ENCODE data around the gene SOX10.

The SOX10 gene

GRCh38 chr22:37989146-37990045 lies 5.0 kb upstream of the SOX10 start:
- no peak overlapping the region for H3K4me3 ChIP-seq (ENCODE audit: low read depth, low read length)
- TF ChIP-seq POLR2A (IDR thresholded peaks at IDR 0.05; ENCODE audit: extremely low read depth, insufficient read length) (no peak), MYC (IDR thresholded peaks at IDR 0.05; ENCODE audit: low read depth, low read length) (no peak), MAX (IDR thresholded peaks at IDR 0.05; ENCODE audit: low read depth, low read length) (no peak), CTCF (IDR thresholded peaks at IDR 0.05; ENCODE audit: low read depth, low read length) (no peak)
- no peak for DNase-seq (ENCODE audit: low read depth)

GRCh38 chr22:37986371-37986770 lies 2.0 kb upstream of the SOX10 start:
- no peak overlapping the region for H3K4me3 ChIP-seq (ENCODE audit: low read depth, low read length)
- TF ChIP-seq MYC (IDR thresholded peaks at IDR 0.05; ENCODE audit: low read depth, low read length) (no peak), CTCF (IDR thresholded peaks at IDR 0.05; ENCODE audit: low read depth, low read length) (no peak), POLR2A (IDR thresholded peaks at IDR 0.05; ENCODE audit: extremely low read depth, insufficient read length) (no peak), MAX (IDR thresholded peaks at IDR 0.05; ENCODE audit: low read depth, low read length) (no peak)
- no peak for DNase-seq (ENCODE audit: low read depth)

- no peak overlapping the region for H3K4me3 ChIP-seq (ENCODE audit: low read depth, low read length)
- no peak for DNase-seq (ENCODE audit: low read depth)
- TF ChIP-seq CTCF (IDR thresholded peaks at IDR 0.05; ENCODE audit: low read depth, low read length), result no peak
- no peak for TF ChIP-seq MAX (IDR thresholded peaks at IDR 0.05; ENCODE audit: low read depth, low read length)
- TF ChIP-seq MYC (IDR thresholded peaks at IDR 0.05; ENCODE audit: low read depth, low read length), result no peak
- TF ChIP-seq POLR2A (IDR thresholded peaks at IDR 0.05; ENCODE audit: extremely low read depth, insufficient read length), result no peak
These were observed 1.5 kb upstream of the SOX10 start for GRCh38 chr22:37985751-37986281.

GRCh38 chr22:37985050-37985585 lies 763 bp upstream of the SOX10 start:
- DNase-seq (ENCODE audit: low read depth), result no peak
- no peak overlapping the region for H3K4me3 ChIP-seq (ENCODE audit: low read depth, low read length)
- TF ChIP-seq CTCF (IDR thresholded peaks at IDR 0.05; ENCODE audit: low read depth, low read length), result no peak
- no peak for TF ChIP-seq MAX (IDR thresholded peaks at IDR 0.05; ENCODE audit: low read depth, low read length)
- no peak for TF ChIP-seq POLR2A (IDR thresholded peaks at IDR 0.05; ENCODE audit: extremely low read depth, insufficient read length)
- TF ChIP-seq MYC (IDR thresholded peaks at IDR 0.05; ENCODE audit: low read depth, low read length), result no peak

GRCh38 chr22:37982938-37983859 lies 1.2 kb downstream of the SOX10 start:
- no peak for DNase-seq (ENCODE audit: low read depth)
- TF ChIP-seq CTCF (IDR thresholded peaks at IDR 0.05; ENCODE audit: low read depth, low read length), result no peak
- no peak for TF ChIP-seq MAX (IDR thresholded peaks at IDR 0.05; ENCODE audit: low read depth, low read length)
- TF ChIP-seq POLR2A (IDR thresholded peaks at IDR 0.05; ENCODE audit: extremely low read depth, insufficient read length), result no peak
- TF ChIP-seq MYC (IDR thresholded peaks at IDR 0.05; ENCODE audit: low read depth, low read length), result no peak
- no peak overlapping the region for H3K4me3 ChIP-seq (ENCODE audit: low read depth, low read length)
